ENCODE data around the gene OGFOD3. TPM values are rescaled to one million over a fixed set of nuclear protein-coding genes. Genes with fewer than 3 reads are reported as not detected.

OGFOD3 gene
- total and polyA plus RNA-seq, 9 of the 15 experiments (the other 6 are each of a cell fraction or from before 2014, with no cell fraction given) = 0.69 to 44.7 (median 18.9) TPM

- no peak; the same call in 1 of the 2 replicates for TF ChIP-seq REST (IDR thresholded peaks at IDR 0.05; ENCODE audit: borderline replicate concordance)
- TF ChIP-seq REST (CRISPR knock-in tag; IDR thresholded peaks at IDR 0.05; ENCODE audit: low read depth) = peak; percentile 80
- 0 out of 2 replicates have a peak, but pooled peaks have one; percentile 24 for TF ChIP-seq HDAC8 (tag; IDR thresholded peaks at IDR 0.05)
- TF ChIP-seq ATF6 (CRISPR knock-in tag; IDR thresholded peaks at IDR 0.05) = peak; percentile 97; the same call in 1 of the 2 replicates
- TF ChIP-seq ELF4 (CRISPR knock-in tag; IDR thresholded peaks at IDR 0.05) = no peak
- TF ChIP-seq CREB3 (tag; conservative IDR thresholded peaks at IDR 0.05; ENCODE audit: low read depth) = no peak
- TF ChIP-seq DMBX1 (CRISPR knock-in tag; IDR thresholded peaks at IDR 0.05; ENCODE audit: borderline replicate concordance) = peak; percentile 62; the same call in 1 of the 2 replicates
- TF ChIP-seq HCFC1 (IDR thresholded peaks at IDR 0.05; ENCODE audit: low read depth, low read length) = peak; percentile 41; the same call in 1 of the 2 replicates
- no peak for TF ChIP-seq NBN (IDR thresholded peaks at IDR 0.05; ENCODE audit: low read depth)
- no peak for TF ChIP-seq ZNF146 (CRISPR knock-in tag; IDR thresholded peaks at IDR 0.05; ENCODE audit: unreplicated experiment)
- no peak for TF ChIP-seq ZMIZ1 (IDR thresholded peaks at IDR 0.05; ENCODE audit: low read depth in 2 of 2, low read length in 2 of 2)
Measured at GRCh38 chr17:82458179-82458884, 39.9 kb upstream of the OGFOD3 start, which contains the start of gene NARF (continued).
